SK-N-SH (cell line): ENCODE measurements around the gene RIMS4.

ENCODE experiments used
- EP300 ChIP-seq, 2 experiments: IDR thresholded peaks; 2 replicates each; pipeline versions ENCODE4 v1.4.0 to v1.6.1; 2012; ENCODE audit warnings: borderline replicate concordance in 1 of 2, low read depth in 1 of 2, low read length in 1 of 2
- EZH2phosphoT487 ChIP-seq: fragments of 200-600 bp; sonication (generic); IDR thresholded peaks from 2 replicates; pipeline ENCODE4 v1.6.1; 2017; ENCODE audit warnings: low read depth, mixed run types, mild to moderate bottlenecking, antibody characterized with exemption, moderate library complexity, borderline replicate concordance
- FOSL2 ChIP-seq: IDR thresholded peaks from 2 replicates; pipeline ENCODE4 v1.4.0; 2012; ENCODE audit warnings: low read depth, mild to moderate bottlenecking, moderate library complexity, borderline replicate concordance
- MAX ChIP-seq: IDR thresholded peaks from 2 replicates; pipeline ENCODE4 v1.4.0; 2012; ENCODE audit warnings: low read depth
- POLR2AphosphoS5 ChIP-seq: IDR thresholded peaks from 2 replicates; pipeline ENCODE4 v1.6.1; 2012; ENCODE audit warnings: low read depth, low read length
- RAD21 ChIP-seq: IDR thresholded peaks from 2 replicates; pipeline ENCODE4 v1.6.1; 2012; ENCODE audit warnings: mild to moderate bottlenecking, low read length
- REST ChIP-seq: IDR thresholded peaks from 2 replicates; pipeline ENCODE4 v1.6.1; 2012; ENCODE audit warnings: mild to moderate bottlenecking, low read depth, low read length, moderate library complexity
- RFX5 ChIP-seq: IDR thresholded peaks from 2 replicates; pipeline ENCODE4 v1.6.1; 2012; ENCODE audit warnings: mild to moderate bottlenecking, improper control_type of control experiment, low read length
- SIN3A ChIP-seq: IDR thresholded peaks from 2 replicates; pipeline ENCODE4 v1.6.1; 2012; ENCODE audit warnings: low read depth, mild to moderate bottlenecking, low read length, moderate library complexity, borderline replicate concordance
- SMC3 ChIP-seq: IDR thresholded peaks from 2 replicates; pipeline ENCODE4 v1.6.1; 2012; ENCODE audit warnings: low read depth, low read length, improper control_type of control experiment
- TAF1 ChIP-seq: IDR thresholded peaks from 2 replicates; pipeline ENCODE4 v1.6.1; 2012; ENCODE audit warnings: low read depth, mild to moderate bottlenecking, low read length, moderate library complexity, borderline replicate concordance
- TEAD4 ChIP-seq: IDR thresholded peaks from 2 replicates; pipeline ENCODE4 v1.4.0; 2012; ENCODE audit warnings: mild to moderate bottlenecking, borderline replicate concordance; ENCODE audit not compliant: insufficient read depth
- TF ChIP-seq, protein P1 (sequence below): fragments of 200-600 bp; sonication (generic); IDR thresholded peaks from 2 replicates; pipeline ENCODE4 v1.6.1; 2017; ENCODE audit warnings: antibody characterized with exemption, mild to moderate bottlenecking, moderate library complexity
- TF ChIP-seq, protein P2 (sequence below): fragments of 150-350 bp; IDR thresholded peaks from 2 replicates; pipeline ENCODE4 v1.6.1; 2017; ENCODE audit warnings: antibody characterized with exemption, low read length, low read depth, borderline replicate concordance

DNA sequence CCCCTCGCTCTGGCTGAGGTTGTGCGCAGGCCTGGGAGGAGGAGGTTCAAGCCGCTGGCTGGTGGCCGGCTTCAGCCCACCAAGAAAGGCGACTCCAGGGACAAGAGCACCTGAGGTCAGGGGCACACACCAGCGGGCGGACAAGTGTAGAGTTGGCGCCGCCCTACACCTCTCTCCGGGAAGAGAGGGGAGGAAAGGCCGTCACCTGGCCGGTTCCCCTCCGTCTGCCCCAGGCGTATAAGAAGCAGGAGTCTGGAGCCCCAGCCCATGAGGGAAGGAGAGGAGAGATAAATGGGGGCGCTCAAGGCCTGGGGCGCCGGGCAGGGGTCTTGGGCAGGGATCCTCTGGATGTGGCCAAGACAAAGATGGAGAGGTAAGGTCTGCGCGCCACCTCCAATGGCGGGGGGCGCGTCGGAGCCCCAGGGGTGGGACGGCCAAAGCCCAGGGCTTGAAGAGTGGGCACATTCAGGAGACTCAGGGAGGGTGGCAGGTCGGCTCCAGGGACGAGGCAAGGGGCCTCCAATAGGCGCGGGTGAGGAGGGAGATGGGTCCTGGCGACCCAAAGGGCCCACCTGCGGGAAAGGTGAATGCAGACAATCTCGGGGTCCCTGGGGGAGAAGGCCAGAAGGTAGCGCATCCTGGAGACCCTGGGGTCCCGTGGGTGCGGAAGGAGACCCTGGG lies 826 bp downstream of the RIMS4 start:
- TF ChIP-seq, protein P1, sequence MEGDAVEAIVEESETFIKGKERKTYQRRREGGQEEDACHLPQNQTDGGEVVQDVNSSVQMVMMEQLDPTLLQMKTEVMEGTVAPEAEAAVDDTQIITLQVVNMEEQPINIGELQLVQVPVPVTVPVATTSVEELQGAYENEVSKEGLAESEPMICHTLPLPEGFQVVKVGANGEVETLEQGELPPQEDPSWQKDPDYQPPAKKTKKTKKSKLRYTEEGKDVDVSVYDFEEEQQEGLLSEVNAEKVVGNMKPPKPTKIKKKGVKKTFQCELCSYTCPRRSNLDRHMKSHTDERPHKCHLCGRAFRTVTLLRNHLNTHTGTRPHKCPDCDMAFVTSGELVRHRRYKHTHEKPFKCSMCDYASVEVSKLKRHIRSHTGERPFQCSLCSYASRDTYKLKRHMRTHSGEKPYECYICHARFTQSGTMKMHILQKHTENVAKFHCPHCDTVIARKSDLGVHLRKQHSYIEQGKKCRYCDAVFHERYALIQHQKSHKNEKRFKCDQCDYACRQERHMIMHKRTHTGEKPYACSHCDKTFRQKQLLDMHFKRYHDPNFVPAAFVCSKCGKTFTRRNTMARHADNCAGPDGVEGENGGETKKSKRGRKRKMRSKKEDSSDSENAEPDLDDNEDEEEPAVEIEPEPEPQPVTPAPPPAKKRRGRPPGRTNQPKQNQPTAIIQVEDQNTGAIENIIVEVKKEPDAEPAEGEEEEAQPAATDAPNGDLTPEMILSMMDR: no peak
- TF ChIP-seq SIN3A: no peak
- no peak for TF ChIP-seq REST
- no peak for TF ChIP-seq MAX
- no peak for TF ChIP-seq RAD21
- no peak for TF ChIP-seq SMC3
- TF ChIP-seq POLR2AphosphoS5: no peak
- TF ChIP-seq RFX5: no peak
- TF ChIP-seq, protein P2, sequence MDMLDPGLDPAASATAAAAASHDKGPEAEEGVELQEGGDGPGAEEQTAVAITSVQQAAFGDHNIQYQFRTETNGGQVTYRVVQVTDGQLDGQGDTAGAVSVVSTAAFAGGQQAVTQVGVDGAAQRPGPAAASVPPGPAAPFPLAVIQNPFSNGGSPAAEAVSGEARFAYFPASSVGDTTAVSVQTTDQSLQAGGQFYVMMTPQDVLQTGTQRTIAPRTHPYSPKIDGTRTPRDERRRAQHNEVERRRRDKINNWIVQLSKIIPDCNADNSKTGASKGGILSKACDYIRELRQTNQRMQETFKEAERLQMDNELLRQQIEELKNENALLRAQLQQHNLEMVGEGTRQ: no peak
- TF ChIP-seq EZH2phosphoT487: no peak
- no peak for TF ChIP-seq TAF1
- no peak for TF ChIP-seq FOSL2
- TF ChIP-seq TEAD4: no peak
- no peak for TF ChIP-seq EP300 (IDR thresholded peaks at IDR 0.05; ENCODE audit: borderline replicate concordance in 1 of 2, low read depth in 1 of 2, low read length in 1 of 2)
